Measurements from ENCODE around the gene LAPTM5.

Gene LAPTM5

GRCh38 chr1:30727824-30728223 lies 29.8 kb downstream of the LAPTM5 start:
- no peak for DNase-seq

- DNase-seq: no peak
Measured at GRCh38 chr1:30726773-30727684, 30.5 kb downstream of the LAPTM5 start.

GRCh38 chr1:30726236-30726635 lies 31.3 kb downstream of the LAPTM5 start:
- DNase-seq: no peak

- no peak for DNase-seq
Measured at GRCh38 chr1:30725450-30726095, 32.0 kb downstream of the LAPTM5 start.

- no peak for DNase-seq
Measured at GRCh38 chr1:30724655-30725421, 32.7 kb downstream of the LAPTM5 start.

GRCh38 chr1:30724175-30724574 lies 33.4 kb downstream of the LAPTM5 start:
- no peak for DNase-seq

- DNase-seq: no peak
Measured at GRCh38 chr1:30723331-30723755, 34.2 kb downstream of the LAPTM5 start, which contains the start of gene MATN1. MATN1 (minus strand) TSS chr1:30723585; CDS start chr1:30723551, 34 bp downstream.

- no peak for DNase-seq
Measured at GRCh38 chr1:30721812-30722537, 35.6 kb downstream of the LAPTM5 start.

- no peak for DNase-seq
Measured at GRCh38 chr1:30721341-30721793, 36.2 kb downstream of the LAPTM5 start.

GRCh38 chr1:30720271-30721223 lies 37.0 kb downstream of the LAPTM5 start:
- DNase-seq: no peak

- no peak for DNase-seq
Measured at GRCh38 chr1:30719406-30720270, 37.9 kb downstream of the LAPTM5 start.

GRCh38 chr1:30718636-30719405 lies 38.8 kb downstream of the LAPTM5 start:
- DNase-seq: peak; percentile 90

- peak; percentile 89 for DNase-seq
Measured at GRCh38 chr1:30718091-30718635, 39.4 kb downstream of the LAPTM5 start.

GRCh38 chr1:30716646-30717045 lies 40.9 kb downstream of the LAPTM5 start:
- no peak for DNase-seq

- no peak for DNase-seq
Measured at GRCh38 chr1:30715886-30716285, 41.7 kb downstream of the LAPTM5 start.

GRCh38 chr1:30715216-30715615 lies 42.4 kb downstream of the LAPTM5 start:
- no peak for DNase-seq

- DNase-seq: no peak
Measured at GRCh38 chr1:30714536-30715090, 43.0 kb downstream of the LAPTM5 start.

- DNase-seq: no peak
Measured at GRCh38 chr1:30714025-30714424, 43.5 kb downstream of the LAPTM5 start.

- no peak for DNase-seq
Measured at GRCh38 chr1:30713311-30713710, 44.3 kb downstream of the LAPTM5 start.

Data from GF-D8 (cell line).